Choroid plexus epithelial cell (primary cell): ENCODE data around the gene PAOX.
"Not testable (repeated sequence)": the region's sequence is repeated elsewhere in the genome, so short reads cannot be mapped to it uniquely, and the experiment has no call there.

Experiments used
- DNase-seq: peaks from one replicate; pipeline ENCODE4 v3.0.0-alpha.2; 2010; ENCODE audit warnings: low read depth
- H3K4me3 ChIP-seq: 2 replicates; pipeline ENCODE4 v1.5.1; 2011; ENCODE audit warnings: low read depth, mild to moderate bottlenecking, control low read depth, low read length, moderate library complexity
- CTCF ChIP-seq: conservative IDR thresholded peaks from 2 replicates; pipeline ENCODE4 v1.5.1; 2011; ENCODE audit warnings: low read depth, mild to moderate bottlenecking, control low read depth, inconsistent platforms, low read length, moderate library complexity

PAOX gene

DNA sequence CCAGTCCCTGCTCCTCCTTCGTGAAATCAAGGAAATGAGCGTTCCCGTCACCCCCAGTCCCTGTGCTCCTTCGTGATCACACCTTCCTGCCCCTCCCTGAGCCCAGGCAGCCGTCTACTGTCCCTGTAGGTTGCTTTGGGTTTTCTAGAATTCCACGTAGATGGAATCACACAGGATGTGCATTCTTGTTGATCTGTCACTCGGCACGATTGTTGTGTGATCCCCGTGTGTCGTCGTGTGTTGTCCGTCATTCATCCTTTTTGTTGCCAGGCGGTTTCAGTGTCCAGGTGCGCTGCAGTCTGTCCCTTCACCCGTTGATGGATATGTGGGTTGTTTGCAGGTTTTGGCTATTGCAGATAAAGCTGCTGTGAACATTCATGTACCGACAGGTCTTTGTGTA is 24.3 kb downstream of the PAOX start:
- TF ChIP-seq CTCF = no peak
- no peak for DNase-seq
- no peak overlapping the region for H3K4me3 ChIP-seq

DNA sequence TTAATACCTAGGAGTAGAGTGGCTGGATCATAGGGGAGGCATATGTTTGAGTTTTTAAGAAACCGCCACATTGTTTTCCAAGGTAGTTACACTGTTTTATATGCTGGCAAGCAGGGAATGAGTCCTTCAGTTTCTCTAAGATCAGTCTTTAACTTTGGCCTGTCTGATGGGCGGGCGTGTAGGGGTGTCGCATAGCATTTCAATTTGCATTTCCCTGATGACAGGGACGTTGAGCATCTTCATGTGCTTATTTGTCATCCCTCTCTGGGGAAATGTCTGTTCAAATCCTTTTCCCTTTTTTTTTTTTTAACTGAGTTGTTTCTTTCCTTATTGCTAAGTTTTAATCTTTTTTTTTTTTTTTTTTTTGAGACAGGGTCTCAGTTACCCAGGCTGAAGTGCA is 24.7 kb downstream of the PAOX start:
- DNase-seq = no peak
- TF ChIP-seq CTCF = no peak
- no peak overlapping the region for H3K4me3 ChIP-seq

- TF ChIP-seq CTCF = no peak
- DNase-seq = peak; percentile 15
- H3K4me3 ChIP-seq = no peak overlapping the region
Observed at GRCh38 chr10:133405272-133405671, 26.2 kb downstream of the PAOX start.

DNA sequence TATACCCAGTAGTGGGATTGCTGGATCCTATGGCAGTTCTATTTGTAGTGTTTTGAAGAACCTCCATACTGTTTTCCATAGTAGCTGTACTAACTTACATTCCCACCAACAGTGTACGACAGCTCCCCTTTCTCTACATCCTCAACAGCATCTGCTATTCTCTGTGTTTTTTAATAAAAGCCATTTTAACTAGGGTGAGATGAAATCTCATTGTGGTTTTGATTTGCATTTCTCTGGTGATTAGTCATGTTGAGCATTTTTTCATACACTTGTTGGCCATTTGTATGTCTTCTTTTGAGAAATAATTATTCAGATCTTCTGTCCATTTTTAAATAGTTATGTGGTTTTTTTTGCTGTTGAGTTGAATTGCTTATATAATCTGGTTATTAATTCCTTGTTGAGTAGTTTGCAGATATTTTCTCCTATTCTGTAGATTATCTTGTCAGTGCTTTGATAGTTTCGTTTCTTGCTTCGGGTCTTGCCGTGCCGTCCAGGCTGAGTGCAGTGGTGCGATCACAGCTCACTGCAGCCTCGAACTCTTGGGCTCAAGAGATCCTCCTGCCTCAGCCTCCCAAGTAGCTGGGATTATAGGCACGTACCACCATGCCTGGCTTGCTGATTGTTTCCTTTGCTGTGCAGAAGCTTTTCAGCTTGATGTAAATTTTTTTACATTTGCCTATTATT is 26.9 kb downstream of the PAOX start:
- no peak for TF ChIP-seq CTCF
- no peak overlapping the region for H3K4me3 ChIP-seq
- peak; percentile 23 for DNase-seq

GRCh38 chr10:133411523-133412380 is 32.7 kb downstream of the PAOX start:
- no peak for DNase-seq
- H3K4me3 ChIP-seq = no peak overlapping the region
- TF ChIP-seq CTCF = no peak

GRCh38 chr10:133412381-133412711 is 33.3 kb downstream of the PAOX start:
- TF ChIP-seq CTCF = no peak
- no peak overlapping the region for H3K4me3 ChIP-seq
- no peak for DNase-seq

DNA sequence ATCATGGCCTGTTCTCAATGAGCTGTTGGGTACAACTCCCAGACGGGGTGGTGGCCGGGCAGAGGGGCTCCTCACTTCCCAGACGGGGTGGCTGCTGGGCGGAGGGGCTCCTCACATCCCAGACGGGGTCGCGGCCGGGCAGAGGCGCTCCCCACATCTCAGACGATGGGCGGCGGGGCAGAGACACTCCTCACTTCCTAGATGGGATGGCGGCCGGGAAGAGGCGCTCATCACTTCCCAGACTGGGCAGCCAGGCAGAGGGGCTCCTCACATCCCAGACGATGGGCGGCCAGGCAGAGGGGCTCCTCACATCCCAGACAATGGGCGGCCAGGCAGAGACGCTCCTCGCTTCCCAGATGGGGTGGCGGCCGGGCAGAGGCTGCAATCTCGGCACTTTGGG is 35.3 kb downstream of the PAOX start:
- H3K4me3 ChIP-seq, DNase-seq: not testable (repeated sequence)
